ENCODE results near the gene PLXND1. TPM values are rescaled to one million over a fixed set of nuclear protein-coding genes. Genes with fewer than 3 reads are reported as not detected.
A peak's percentile ranks its signal among the peaks of the same experiment; 100 is the strongest.

PLXND1 gene
- total RNA-seq, 1 donor from 2014 or later: 108 TPM

DNA sequence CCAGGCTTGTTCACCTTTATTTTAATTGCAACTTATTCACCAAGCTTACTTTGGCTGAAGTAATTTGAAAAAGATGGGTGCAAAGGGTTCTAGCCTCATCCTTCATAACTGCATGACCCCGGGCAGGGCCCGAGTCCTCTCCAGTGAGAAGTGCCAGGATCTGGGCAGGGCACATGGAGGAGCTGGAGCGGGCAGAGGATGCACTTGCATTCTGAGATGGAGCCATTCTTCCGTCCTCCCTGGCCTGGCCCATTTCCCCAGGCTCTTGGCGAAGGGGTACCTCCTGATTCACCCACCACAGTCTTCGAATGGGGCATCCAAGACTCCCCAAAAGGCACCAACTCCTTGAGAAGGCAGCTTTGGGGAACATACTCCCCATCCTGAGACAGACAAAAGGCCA, 22.5 kb upstream of the PLXND1 start:
- no peak for DNase-seq (ENCODE audit: low spot score)

- DNase-seq (ENCODE audit: low spot score): no peak
Measured at GRCh38 chr3:129628169-129628522, 21.7 kb upstream of the PLXND1 start.

GRCh38 chr3:129627350-129628168, 21.1 kb upstream of the PLXND1 start:
- peak; percentile 91 for DNase-seq (ENCODE audit: low spot score)

DNA sequence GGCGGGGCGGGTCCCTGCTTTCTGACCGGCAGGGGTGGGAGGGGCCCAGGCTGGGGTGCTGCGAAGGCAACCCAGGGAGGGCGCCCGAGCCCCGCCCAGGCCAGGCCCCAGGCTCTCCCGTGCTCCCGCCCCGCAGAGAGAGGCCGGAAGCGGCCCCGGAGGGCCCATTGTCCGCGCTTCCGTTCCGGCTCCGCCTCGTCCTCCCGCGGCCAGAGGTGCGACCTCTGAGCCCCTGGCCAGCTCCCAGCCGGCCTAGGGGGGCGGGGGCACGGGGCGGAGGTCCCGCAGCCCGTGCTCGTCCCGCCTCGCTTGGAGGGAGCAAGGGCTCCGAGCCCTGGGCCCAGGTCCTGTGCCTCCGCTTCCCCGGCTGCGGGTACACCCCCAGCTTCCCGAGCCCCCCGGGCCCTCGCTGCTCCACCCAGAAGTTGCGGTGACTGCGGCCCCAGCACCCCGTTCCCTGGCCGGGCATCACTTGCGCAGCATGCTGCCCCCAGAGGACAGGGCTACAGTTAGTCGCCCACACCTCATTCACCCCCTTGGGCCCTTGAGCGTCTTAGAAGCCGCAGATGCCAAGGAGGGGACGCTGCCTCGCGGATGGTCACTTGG, 20.4 kb upstream of the PLXND1 start:
- DNase-seq (ENCODE audit: low spot score): peak; percentile 89

- no peak for DNase-seq (ENCODE audit: low spot score)
Measured at GRCh38 chr3:129625072-129625874, 18.8 kb upstream of the PLXND1 start.

DNA sequence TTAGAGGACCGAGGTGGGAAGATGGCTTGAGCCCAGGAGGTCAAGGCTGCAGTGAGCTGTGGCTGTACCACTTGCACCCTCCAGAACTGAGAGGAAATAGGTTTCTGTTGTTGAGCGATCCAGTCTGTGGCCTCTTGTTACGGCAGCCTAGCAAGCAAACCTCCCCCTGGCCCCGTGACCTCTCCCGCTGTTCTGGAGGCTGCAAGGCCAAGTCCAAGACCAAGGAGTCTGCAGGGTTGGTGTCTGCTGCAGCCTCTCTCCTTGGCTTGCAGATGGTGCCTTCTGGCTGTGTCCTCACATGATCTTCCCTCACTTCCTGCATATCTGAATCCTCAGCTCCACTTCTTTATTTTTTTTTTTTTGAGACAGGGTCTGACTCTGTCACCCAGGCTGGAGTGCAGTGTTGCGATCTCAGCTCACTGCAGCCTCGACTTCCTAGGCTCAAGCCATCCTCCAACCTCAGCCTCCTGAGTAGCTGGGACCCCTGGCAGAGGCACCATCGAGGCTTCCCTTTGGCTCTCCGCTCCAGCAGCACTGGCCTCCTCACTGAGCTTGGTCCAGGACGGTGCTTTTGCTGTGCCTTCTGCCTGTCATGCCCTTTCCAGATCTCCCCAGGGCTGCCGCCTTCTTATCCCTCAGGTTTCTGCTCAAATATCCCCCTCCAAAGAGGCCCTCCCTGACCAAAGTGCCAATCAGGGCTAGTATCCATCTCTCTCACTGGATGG, 18.0 kb upstream of the PLXND1 start:
- DNase-seq (ENCODE audit: low spot score): no peak

- peak; percentile 69 for DNase-seq (ENCODE audit: low spot score)
Measured at GRCh38 chr3:129623447-129624118, 17.1 kb upstream of the PLXND1 start.

- DNase-seq (ENCODE audit: low spot score): no peak
Measured at GRCh38 chr3:129622933-129623332, 16.5 kb upstream of the PLXND1 start.

- no peak for DNase-seq (ENCODE audit: low spot score)
Measured at GRCh38 chr3:129622226-129622874, 15.9 kb upstream of the PLXND1 start.

- DNase-seq (ENCODE audit: low spot score): no peak
Measured at GRCh38 chr3:129621626-129622225, 15.2 kb upstream of the PLXND1 start.

GRCh38 chr3:129620828-129621559, 14.5 kb upstream of the PLXND1 start:
- no peak for DNase-seq (ENCODE audit: low spot score)

- DNase-seq (ENCODE audit: low spot score): no peak
Measured at GRCh38 chr3:129619726-129620162, 13.3 kb upstream of the PLXND1 start.

DNA sequence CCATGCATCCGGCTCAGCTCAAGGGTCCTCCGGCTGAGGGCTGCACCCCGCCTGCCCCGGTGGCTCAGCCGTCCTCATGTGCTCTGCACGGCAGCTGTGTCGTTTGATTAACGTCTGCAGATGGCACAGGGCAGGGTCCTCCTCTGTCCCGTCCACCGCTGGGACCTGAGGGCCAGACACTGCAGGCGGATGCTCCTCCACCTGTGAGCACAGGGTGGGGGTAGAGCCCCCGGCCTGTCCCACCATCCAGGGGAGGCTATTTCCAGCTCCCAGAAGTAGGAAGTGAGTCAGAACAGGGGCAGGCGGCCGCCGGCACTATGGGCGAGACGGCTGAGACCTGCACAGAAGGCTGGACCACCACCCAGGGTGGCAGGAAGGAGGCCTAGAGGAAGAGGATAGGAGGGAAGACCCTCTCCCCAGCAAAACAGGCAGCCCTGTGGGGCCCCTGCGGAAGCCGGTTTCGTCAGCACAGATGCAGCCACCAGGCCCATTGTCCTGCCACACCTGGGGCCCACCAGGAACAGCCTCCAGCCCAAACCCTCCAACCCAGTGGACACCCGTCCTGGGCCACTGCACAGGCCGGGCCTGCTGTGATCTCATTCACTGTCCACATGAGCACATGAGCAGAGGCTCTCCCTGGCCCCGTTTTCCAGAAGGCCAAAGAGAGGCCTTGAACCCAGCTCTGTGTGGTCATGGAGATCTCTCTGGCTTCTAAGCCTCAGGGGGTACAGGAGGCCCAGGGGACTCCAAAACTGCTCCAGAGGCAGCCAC, 12.6 kb upstream of the PLXND1 start:
- no peak for DNase-seq (ENCODE audit: low spot score)

GRCh38 chr3:129618186-129618820, 11.8 kb upstream of the PLXND1 start:
- DNase-seq (ENCODE audit: low spot score): no peak

DNA sequence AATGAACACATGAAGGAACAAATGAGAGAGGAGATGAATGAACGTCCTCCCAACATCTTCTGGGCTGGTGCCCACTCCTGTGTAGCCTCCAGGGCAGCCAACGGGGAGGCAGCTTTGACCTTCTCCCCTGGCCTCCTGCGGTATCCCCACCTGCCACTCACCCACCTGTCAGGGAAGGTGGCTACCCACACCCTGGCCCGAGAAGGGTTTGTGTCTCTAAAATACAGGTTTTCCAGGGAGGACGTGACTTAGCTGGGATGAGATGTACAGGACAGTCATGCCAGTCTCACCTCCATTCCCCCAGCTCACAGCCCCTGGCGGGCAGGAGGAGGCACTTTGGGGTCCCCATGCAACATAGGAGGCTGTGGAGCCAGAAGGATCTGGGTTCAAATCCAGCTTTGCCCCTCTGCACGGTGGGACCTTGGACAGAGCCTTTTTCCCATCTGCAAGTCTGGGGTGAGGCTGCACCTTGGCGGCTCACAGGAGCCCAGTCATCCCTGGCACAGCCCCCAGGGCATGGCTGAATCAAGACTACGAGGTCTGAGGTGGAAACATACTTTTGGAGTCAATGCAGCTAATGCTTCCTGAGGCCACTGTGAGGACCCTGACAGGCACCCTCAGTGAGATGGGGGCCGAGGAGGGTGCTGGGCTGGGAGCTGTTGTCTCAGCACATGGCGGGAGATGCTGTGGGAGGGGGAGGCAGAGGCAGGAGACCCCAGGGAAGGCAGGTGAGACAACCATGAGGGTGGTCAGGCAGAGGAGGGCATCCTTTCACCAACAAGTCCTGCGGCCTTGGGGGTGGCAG, 11.1 kb upstream of the PLXND1 start:
- DNase-seq (ENCODE audit: low spot score): no peak

GRCh38 chr3:129616713-129617112, 10.2 kb upstream of the PLXND1 start:
- no peak for DNase-seq (ENCODE audit: low spot score)

- no peak for DNase-seq (ENCODE audit: low spot score)
Measured at GRCh38 chr3:129616291-129616690, 9.8 kb upstream of the PLXND1 start.
